Neuronal stem cell (in vitro differentiated cells): Measurements from ENCODE around the gene RAPGEFL1.
"Not testable (repeated sequence)": the region's sequence is repeated elsewhere in the genome, so short reads cannot be mapped to it uniquely, and the experiment has no call there.

Source experiments
- DNase-seq: peaks from one replicate; pipeline ENCODE4 v3.0.0-alpha.2; 2013; ENCODE audit warnings: low spot score
- H2AFZ ChIP-seq: one replicate; pipeline ENCODE4 v1.6.1; 2013; ENCODE audit warnings: mild to moderate bottlenecking, low read length, inconsistent platforms
- H2AK5ac ChIP-seq: 2 replicates; pipeline ENCODE4 v1.6.1; 2013; ENCODE audit warnings: low read depth, mild to moderate bottlenecking, inconsistent platforms, low read length, moderate library complexity, mixed read lengths
- H2BK120ac ChIP-seq: 2 replicates; pipeline ENCODE4 v1.6.1; 2013; ENCODE audit warnings: low read depth, mild to moderate bottlenecking, inconsistent platforms, low read length, moderate library complexity, mixed read lengths
- H2BK12ac ChIP-seq: one replicate; pipeline ENCODE4 v1.6.1; 2013; ENCODE audit warnings: low read length, inconsistent platforms
- H2BK15ac ChIP-seq: 2 replicates; pipeline ENCODE4 v1.6.1; 2013; ENCODE audit warnings: mild to moderate bottlenecking, low read length, inconsistent platforms, mixed read lengths
- H2BK5ac ChIP-seq: one replicate; pipeline ENCODE4 v1.6.1; 2013; ENCODE audit warnings: inconsistent platforms, mild to moderate bottlenecking, low read length, moderate library complexity
- H3K14ac ChIP-seq: one replicate; pipeline ENCODE4 v1.6.1; 2013; ENCODE audit warnings: low read length, inconsistent platforms
- H3K18ac ChIP-seq: 2 replicates; pipeline ENCODE4 v1.6.1; 2013; ENCODE audit warnings: low read length, inconsistent platforms
- H3K23ac ChIP-seq: 2 replicates; pipeline ENCODE4 v1.6.1; 2013; ENCODE audit warnings: low read depth, mild to moderate bottlenecking, mixed read lengths, low read length, inconsistent platforms; ENCODE audit not compliant: poor library complexity
- H3K27ac ChIP-seq: replicated peaks from 3 replicates; pipeline ENCODE4 v1.5.1; 2013; ENCODE audit warnings: low read length, inconsistent platforms
- H3K27me3 ChIP-seq, 3 experiments: 2 replicates each; pipeline ENCODE4 v1.6.1; 2013; ENCODE audit warnings: low read length in 3 of 3, mild to moderate bottlenecking in 2 of 3, inconsistent platforms in 1 of 3, low read depth in 1 of 3, mixed read lengths in 1 of 3, moderate library complexity in 1 of 3; ENCODE audit not compliant: control insufficient read depth in 3 of 3, insufficient read depth in 3 of 3
- H3K36me3 ChIP-seq, 2 donors: replicated peaks in 1 of 2; 2 replicates each; pipeline ENCODE4 v1.6.1; 2013; ENCODE audit warnings: low read length in 2 of 2; ENCODE audit not compliant: control insufficient read depth in 2 of 2, insufficient read depth in 2 of 2
- H3K4ac ChIP-seq: 2 replicates; pipeline ENCODE4 v1.6.1; 2013; ENCODE audit warnings: inconsistent platforms, mild to moderate bottlenecking, low read length, moderate library complexity
- H3K4me1 ChIP-seq, 2 donors: 1 replicate in 1 of 2; 2 replicates in 1 of 2; pipeline ENCODE4 v1.6.1; 2013; ENCODE audit warnings: low read length in 2 of 2, low read depth in 1 of 2; ENCODE audit not compliant: control insufficient read depth in 2 of 2, insufficient read depth in 1 of 2
- H3K4me2 ChIP-seq: one replicate; pipeline ENCODE4 v1.6.1; 2013; ENCODE audit warnings: mild to moderate bottlenecking, low read length, inconsistent platforms; ENCODE audit not compliant: insufficient read depth, poor library complexity, severe bottlenecking
- H3K4me3 ChIP-seq, 2 donors: 2 replicates each; pipeline ENCODE4 v1.5.1; 2013; ENCODE audit warnings: low read length in 2 of 2, mild to moderate bottlenecking in 2 of 2, inconsistent platforms in 1 of 2, moderate library complexity in 1 of 2
- H3K79me1 ChIP-seq: one replicate; pipeline ENCODE4 v1.6.1; 2013; ENCODE audit warnings: low read depth, mild to moderate bottlenecking, inconsistent platforms, low read length, moderate library complexity
- H3K9ac ChIP-seq: one replicate; pipeline ENCODE4 v1.6.1; 2013; ENCODE audit warnings: mild to moderate bottlenecking, low read depth, low read length, inconsistent platforms; ENCODE audit not compliant: poor library complexity
- H3K9me3 ChIP-seq, 2 donors: replicated peaks in 1 of 2; 2 replicates each; pipeline versions ENCODE3 to v1.6.1; 2013; ENCODE audit warnings: low read length in 2 of 2, mild to moderate bottlenecking in 2 of 2, inconsistent platforms in 1 of 2, low read depth in 1 of 2, mixed read lengths in 1 of 2, moderate library complexity in 1 of 2; ENCODE audit not compliant: control insufficient read depth in 2 of 2, insufficient read depth in 1 of 2
- H4K8ac ChIP-seq: one replicate; pipeline ENCODE4 v1.6.1; 2013; ENCODE audit warnings: low read depth, mild to moderate bottlenecking, inconsistent platforms, low read length, moderate library complexity
- H4K91ac ChIP-seq: one replicate; pipeline ENCODE4 v1.6.1; 2013; ENCODE audit warnings: low read length, low read depth, mild to moderate bottlenecking, inconsistent platforms; ENCODE audit not compliant: poor library complexity
- WGBS, 2 donors: extraction: QIAGEN DNeasy Blood & Tissue Kit; methylation state at CpG; one replicate each; pipeline ENCODE4 v1.1.7; 2013; ENCODE audit warnings: missing lambda C conversion rate in 2 of 2, mixed read lengths in 1 of 2; ENCODE audit not compliant: insufficient read length in 2 of 2, insufficient replicate concordance in 1 of 2; ENCODE audit errors: extremely low coverage in 2 of 2; 5-methylcytosine and 5-hydroxymethylcytosine counted together

Gene RAPGEFL1

GRCh38 chr17:40198576-40198975 lies 21.3 kb downstream of the RAPGEFL1 start:
- no peak overlapping the region for H4K8ac ChIP-seq
- no peak overlapping the region for H3K9ac ChIP-seq
- H2AK5ac ChIP-seq: no peak overlapping the region

DNA sequence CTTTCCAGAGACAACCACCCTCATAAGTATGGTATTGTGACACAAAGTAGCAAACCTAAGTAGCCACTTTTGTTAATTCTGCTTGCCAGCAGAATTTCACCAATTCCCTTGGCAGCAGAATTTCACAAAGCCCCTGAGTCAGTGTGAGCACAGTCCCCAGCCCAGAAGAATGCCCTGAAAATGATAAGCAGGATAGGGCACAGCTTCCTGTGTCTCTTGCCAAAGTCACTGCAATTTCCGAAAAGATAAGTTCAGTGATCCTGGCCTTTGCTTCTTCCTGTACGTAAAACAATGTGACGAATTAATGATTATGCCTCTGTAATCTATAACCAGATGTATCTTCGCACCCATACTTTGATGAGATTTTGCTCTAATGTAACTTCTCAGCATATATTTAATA lies 25.9 kb downstream of the RAPGEFL1 start:
- WGBS, 2 donors: no CpG with 5 or more reads among the region's 4 CpGs
- H2BK120ac ChIP-seq: no peak overlapping the region

More at GRCh38 chr17:40198576-40198975, 21.3 kb downstream of the RAPGEFL1 start:
- Histone ChIP-seq H2BK120ac (no peak overlapping the region), H3K79me1 (peaks cover 2% of the 10 kb centered on the region), H3K36me3 (peaks cover 2 to 4% of the 10 kb centered on the region in 2 donors), H3K18ac (no peak overlapping the region), H3K27ac (no peak overlapping the region), H2AFZ (peak overlapping the region; percentile 12), H3K14ac (no peak overlapping the region), H2BK12ac (no peak overlapping the region), H3K9me3 (no peaks in the 10 kb centered on the region), H3K23ac (no peak overlapping the region), H3K4me2 (no peak overlapping the region), H3K27me3 (no peaks in the 10 kb centered on the region), H2BK5ac (no peak overlapping the region), H2BK15ac (no peak overlapping the region), H3K4me3 (no peak overlapping the region), H4K91ac (no peak overlapping the region), H3K4me1 (peaks cover 5 to 7% of the 10 kb centered on the region in 2 donors), H3K4ac (no peak overlapping the region)
- no peak for DNase-seq
- WGBS, 2 donors: no CpG with 5 or more reads among the region's 5 CpGs

DNA sequence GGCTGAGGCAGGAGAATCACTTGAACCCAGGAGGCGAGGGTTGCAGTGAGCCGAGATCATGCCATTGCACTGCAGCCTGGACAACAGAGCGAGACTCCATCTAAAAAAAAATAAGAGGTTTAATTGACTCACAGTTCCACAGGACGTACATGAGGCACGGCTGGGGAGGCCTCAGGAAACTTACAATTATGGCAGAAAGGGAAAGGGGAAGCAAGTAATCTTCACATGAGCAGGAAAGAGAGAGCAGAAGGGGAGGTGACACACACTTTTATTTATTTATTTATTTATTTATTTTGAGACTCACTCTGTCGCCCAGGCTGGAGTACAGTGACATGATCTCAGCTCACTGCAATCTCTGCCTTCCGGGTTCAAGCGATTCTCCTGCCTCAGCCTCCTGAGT lies 28.9 kb downstream of the RAPGEFL1 start:
- not testable (repeated sequence) for DNase-seq, H3K4me2 ChIP-seq, H3K27ac ChIP-seq, H2BK120ac ChIP-seq, H2AK5ac ChIP-seq, H2BK12ac ChIP-seq, H3K14ac ChIP-seq, H3K18ac ChIP-seq, H3K9me3 ChIP-seq, H3K36me3 ChIP-seq, H2BK5ac ChIP-seq, H3K27me3 ChIP-seq, H3K23ac ChIP-seq, H3K4ac ChIP-seq, H4K91ac ChIP-seq, H3K9ac ChIP-seq, H3K4me1 ChIP-seq, H4K8ac ChIP-seq, H3K4me3 ChIP-seq, H2AFZ ChIP-seq, H3K79me1 ChIP-seq, H2BK15ac ChIP-seq
- no CpG with 5 or more reads among the region's 8 CpGs for WGBS, 2 donors

More for the DNA sequence above, 25.9 kb downstream of the RAPGEFL1 start:
- Histone ChIP-seq H3K4me1 (no peaks in the 10 kb centered on the region), H4K91ac (no peak overlapping the region), H2AK5ac (no peak overlapping the region), H3K9me3 (no peaks in the 10 kb centered on the region), H3K4me2 (no peak overlapping the region), H2BK5ac (no peak overlapping the region), H3K79me1 (no peaks in the 10 kb centered on the region), H3K9ac (no peak overlapping the region), H3K18ac (no peak overlapping the region), H2AFZ (no peak overlapping the region), H3K27me3 (no peaks in the 10 kb centered on the region), H4K8ac (no peak overlapping the region), H2BK12ac (no peak overlapping the region), H3K4ac (no peak overlapping the region), H3K36me3 (no peaks in the 10 kb centered on the region), H3K4me3 (no peak overlapping the region), H3K27ac (no peak overlapping the region), H3K23ac (no peak overlapping the region), H2BK15ac (no peak overlapping the region), H3K14ac (no peak overlapping the region)
- DNase-seq: no peak

- Histone ChIP-seq H3K4me3 (no peak overlapping the region), H2AK5ac (no peak overlapping the region), H3K4me2 (no peak overlapping the region), H3K14ac (no peak overlapping the region), H3K79me1 (no peaks in the 10 kb centered on the region), H3K27me3 (no peaks in the 10 kb centered on the region), H2BK15ac (no peak overlapping the region), H3K9me3 (no peaks in the 10 kb centered on the region), H3K4ac (no peak overlapping the region), H4K8ac (no peak overlapping the region), H3K27ac (no peak overlapping the region), H3K18ac (no peak overlapping the region), H2AFZ (peak overlapping the region; percentile 78), H2BK5ac (no peak overlapping the region), H2BK120ac (no peak overlapping the region), H2BK12ac (no peak overlapping the region), H3K36me3 (no peaks in the 10 kb centered on the region), H3K9ac (no peak overlapping the region), H4K91ac (no peak overlapping the region), H3K4me1 (peaks cover 0 to 2% of the 10 kb centered on the region in 2 donors), H3K23ac (no peak overlapping the region)
- no CpG with 5 or more reads among the region's 2 CpGs for WGBS, 2 donors
- DNase-seq: no peak
Observed at GRCh38 chr17:40209404-40210093, 32.3 kb downstream of the RAPGEFL1 start.
